Islet of Langerhans (tissue), 1 donor: Measurements from ENCODE around the gene CRNKL1.

ENCODE experiments used
- FAIRE-seq: peaks from one replicate; lab custom pipeline; 2011; peaks lifted over from hg19 to GRCh38; lab: Jason Lieb, UNC

CRNKL1 gene

GRCh38 chr20:20060234-20060998 is 8.2 kb upstream of the CRNKL1 start:
- FAIRE-seq = no peak

- no peak for FAIRE-seq
Observed at GRCh38 chr20:20051767-20052073, 546 bp downstream of the CRNKL1 start.

GRCh38 chr20:20039752-20040387 is 12.4 kb downstream of the CRNKL1 start:
- FAIRE-seq = no peak

GRCh38 chr20:20038586-20038985 is 13.7 kb downstream of the CRNKL1 start:
- FAIRE-seq = no peak

GRCh38 chr20:20037960-20038359 is 14.3 kb downstream of the CRNKL1 start:
- FAIRE-seq = peak; percentile 71

- FAIRE-seq = no peak
Observed at GRCh38 chr20:20036756-20037155, 15.5 kb downstream of the CRNKL1 start.

GRCh38 chr20:20034486-20034885 is 17.8 kb downstream of the CRNKL1 start:
- FAIRE-seq = peak; percentile 84

- no peak for FAIRE-seq
Observed at GRCh38 chr20:20031790-20032189, 20.5 kb downstream of the CRNKL1 start.

GRCh38 chr20:20027284-20027683 is 25.0 kb downstream of the CRNKL1 start:
- peak; percentile 47 for FAIRE-seq

- FAIRE-seq = no peak
Observed at GRCh38 chr20:20024942-20025341, 27.3 kb downstream of the CRNKL1 start.

GRCh38 chr20:20023395-20023794 is 28.9 kb downstream of the CRNKL1 start:
- FAIRE-seq = no peak

- no peak for FAIRE-seq
Observed at GRCh38 chr20:20022498-20022897, 29.8 kb downstream of the CRNKL1 start.

GRCh38 chr20:20021835-20022234 is 30.4 kb downstream of the CRNKL1 start:
- no peak for FAIRE-seq

- no peak for FAIRE-seq
Observed at GRCh38 chr20:20020908-20021307, 31.4 kb downstream of the CRNKL1 start.

GRCh38 chr20:20019123-20019522 is 33.1 kb downstream of the CRNKL1 start:
- FAIRE-seq = no peak

- no peak for FAIRE-seq
Observed at GRCh38 chr20:20018366-20018765, 33.9 kb downstream of the CRNKL1 start.

GRCh38 chr20:20017844-20018185 is 34.5 kb downstream of the CRNKL1 start:
- FAIRE-seq = no peak

GRCh38 chr20:20017001-20017843 is 35.0 kb downstream of the CRNKL1 start, which contains the start of gene NAA20:
NAA20 (plus strand) TSS chr20:20017362; CDS start chr20:20017397, 35 bp downstream.
- FAIRE-seq = no peak

GRCh38 chr20:20014659-20015058 is 37.6 kb downstream of the CRNKL1 start:
- no peak for FAIRE-seq

GRCh38 chr20:20012541-20012940 is 39.7 kb downstream of the CRNKL1 start:
- FAIRE-seq = no peak

- FAIRE-seq = peak; percentile 100
Observed at GRCh38 chr20:20010639-20011500, 41.4 kb downstream of the CRNKL1 start.

GRCh38 chr20:20009784-20010253 is 42.4 kb downstream of the CRNKL1 start:
- peak; percentile 24 for FAIRE-seq
